ENCODE measurements around the gene GPC5. TPM values are rescaled to one million over a fixed set of nuclear protein-coding genes. Genes with fewer than 3 reads are reported as not detected.

Gene GPC5
- total RNA-seq, 1 experiment from 2014 or later, result 0.15 TPM

GRCh38 chr13:91904597-91904996 is 506.2 kb downstream of the GPC5 start:
- H3K79me1 ChIP-seq (ENCODE audit: insufficient read depth, low read depth, low read length, poor library complexity, severe bottlenecking), result no peaks in the 10 kb centered on the region
- H3K4ac ChIP-seq (ENCODE audit: low read depth, low read length), result no peak overlapping the region
- no peaks in the 10 kb centered on the region for H3K9me3 ChIP-seq (ENCODE audit: control insufficient read depth, low read depth, low read length)
- no peak overlapping the region for H3K56ac ChIP-seq (ENCODE audit: insufficient read length, low read depth, low read length)
- H3K27ac Mint-ChIP-seq, result peak overlapping the region in 1 of 3 experiments; percentile 31; a peak in 2 of 7 replicates
- no peaks in the 10 kb centered on the region for H3K4me1 ChIP-seq (ENCODE audit: insufficient read depth, low read length)
- no peak overlapping the region for H3T11ph ChIP-seq (ENCODE audit: low read length)
- no peaks in the 10 kb centered on the region; the same call in 1 of the 2 replicates for H3K27me3 Mint-ChIP-seq (ENCODE audit: low read depth)
- H4K91ac ChIP-seq (ENCODE audit: insufficient read length, low read depth, low read length), result no peak overlapping the region
- H3K23me2 ChIP-seq (ENCODE audit: insufficient read length, low read depth, low read length, poor library complexity, severe bottlenecking), result no peaks in the 10 kb centered on the region
- no peak overlapping the region for H3K27ac ChIP-seq (ENCODE audit: insufficient read length, low read depth, low read length)
- no peaks in the 10 kb centered on the region for H3K79me2 ChIP-seq (ENCODE audit: insufficient read depth, low read length)
- no peaks in the 10 kb centered on the region for H4K20me1 ChIP-seq (ENCODE audit: control insufficient read depth, insufficient read depth, insufficient read length)
- DNase-seq, result no peak
- H3K9me3 Mint-ChIP-seq, result no peaks in the 10 kb centered on the region; a peak in 1 of 5 replicates
- H2BK5ac ChIP-seq (ENCODE audit: insufficient read length, low read length), result no peak overlapping the region
- H2BK20ac ChIP-seq (ENCODE audit: low read depth, low read length, poor library complexity, severe bottlenecking), result no peak overlapping the region
- no peak overlapping the region for H4K8ac ChIP-seq (replicated peaks; ENCODE audit: insufficient read length, low read depth, low read length)
- no peak overlapping the region for H3K9ac ChIP-seq (ENCODE audit: extremely low read depth, insufficient read length, low read length)
- no peak overlapping the region for H3K18ac ChIP-seq (ENCODE audit: insufficient read length, low read depth, low read length)
- no peak overlapping the region for H2AK5ac ChIP-seq (ENCODE audit: insufficient read length, low read length)
- WGBS (ENCODE audit: extremely low coverage, insufficient read length, low lambda C conversion rate), result no CpG with 5 or more reads among the region's 1 CpG
- no peak overlapping the region for H2BK120ac ChIP-seq (ENCODE audit: low read depth, low read length, poor library complexity, severe bottlenecking)
- no peaks in the 10 kb centered on the region for H3K27me3 ChIP-seq (ENCODE audit: insufficient read depth, low read length)
- H2AFZ ChIP-seq (ENCODE audit: low read length), result no peak overlapping the region
- no peak overlapping the region for H3K4me3 Mint-ChIP-seq
- no peak overlapping the region for H2BK12ac ChIP-seq (ENCODE audit: insufficient read length, low read depth, low read length)
- no peaks in the 10 kb centered on the region for H3K36me3 Mint-ChIP-seq (ENCODE audit: insufficient read depth in 1 of 3, low read depth in 3 of 3)
- TF ChIP-seq CTCF (conservative IDR thresholded peaks at IDR 0.05), result no peak
- H3K4me2 ChIP-seq (ENCODE audit: insufficient read depth, insufficient read length, low read length), result no peak overlapping the region
- no peak overlapping the region for H3K14ac ChIP-seq (ENCODE audit: insufficient read depth, low read length)
- H3K23ac ChIP-seq (ENCODE audit: insufficient read length, low read depth, low read length), result no peak overlapping the region
- H2BK15ac ChIP-seq (ENCODE audit: low read depth, low read length), result no peak overlapping the region
- no peak overlapping the region for H4K5ac ChIP-seq (ENCODE audit: insufficient read length, low read depth, low read length)
- H3K4me1 Mint-ChIP-seq, result no peaks in the 10 kb centered on the region

All from H9 (cell line).